RCC 7860 (cell line): ENCODE measurements around the gene TRANK1.
"Not testable (repeated sequence)": the region's sequence is repeated elsewhere in the genome, so short reads cannot be mapped to it uniquely, and the experiment has no call there.

ENCODE experiments used
- DNase-seq: peaks from one replicate; pipeline ENCODE4 v3.0.0-alpha.2; 2015; ENCODE audit warnings: low spot score
- FAIRE-seq: peaks from 2 replicates; lab custom pipeline; 2012; peaks lifted over from hg19 to GRCh38; lab: Jason Lieb, UNC

TRANK1 gene

DNA sequence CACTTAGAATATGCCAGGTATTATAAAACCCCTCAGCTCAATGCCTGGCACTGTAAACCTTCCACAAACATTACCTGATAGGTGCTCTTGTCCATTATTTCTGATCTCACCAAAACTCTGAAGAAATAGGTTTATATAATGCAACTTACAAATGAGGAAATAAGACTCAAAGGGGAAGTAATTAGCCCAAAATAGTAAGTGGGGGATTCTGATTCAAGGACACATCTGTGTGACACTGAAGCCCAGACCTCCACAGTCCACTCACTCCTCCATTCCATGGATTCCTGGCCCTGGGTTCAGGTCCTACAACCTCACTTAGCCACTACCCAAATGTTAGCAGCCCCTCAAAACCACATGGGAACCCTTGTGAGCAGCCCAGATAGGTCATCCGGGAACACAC is 49.9 kb downstream of the TRANK1 start:
- no peak for FAIRE-seq
- DNase-seq: no peak

DNA sequence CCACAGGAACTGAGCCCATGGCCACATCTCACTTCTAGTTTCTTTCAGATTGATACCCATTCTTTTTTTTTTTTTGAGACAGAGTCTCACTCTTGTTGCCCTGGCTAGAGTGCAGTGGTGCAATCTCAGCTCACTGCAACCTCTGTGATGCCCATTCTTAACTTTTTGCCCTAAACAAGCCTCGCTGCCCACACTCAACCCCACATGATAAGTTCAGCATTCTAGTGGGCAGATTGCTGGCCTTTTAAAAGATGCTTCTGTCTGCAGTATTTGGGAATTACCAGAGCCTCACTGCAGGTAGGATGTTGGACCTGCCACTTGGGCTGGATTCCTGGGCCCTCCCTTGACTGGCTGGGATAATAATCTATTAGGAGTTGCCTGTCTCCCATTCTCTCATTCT is 51.0 kb downstream of the TRANK1 start:
- no peak for FAIRE-seq
- no peak for DNase-seq

DNA sequence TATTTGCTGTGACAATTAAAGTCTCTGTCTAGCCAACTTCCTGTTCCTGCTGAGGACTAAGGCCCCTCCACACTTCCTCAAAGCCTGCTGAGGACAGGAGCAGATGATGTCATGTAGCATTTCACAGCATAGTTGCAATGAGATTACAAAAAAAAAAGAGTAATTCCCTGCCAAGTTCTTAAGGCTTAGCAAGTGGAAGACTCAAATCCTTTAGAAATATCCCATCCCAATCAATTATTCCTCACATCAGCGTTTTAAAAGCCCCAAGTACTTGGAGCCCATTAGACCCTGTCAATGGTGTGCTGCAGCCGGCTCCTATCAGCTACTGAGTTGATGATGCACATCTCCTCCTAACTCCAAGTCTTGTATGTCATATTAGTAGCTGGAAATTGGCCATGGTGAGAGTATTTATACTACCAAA is 51.7 kb downstream of the TRANK1 start:
- DNase-seq: peak; percentile 37
- no peak for FAIRE-seq

DNA sequence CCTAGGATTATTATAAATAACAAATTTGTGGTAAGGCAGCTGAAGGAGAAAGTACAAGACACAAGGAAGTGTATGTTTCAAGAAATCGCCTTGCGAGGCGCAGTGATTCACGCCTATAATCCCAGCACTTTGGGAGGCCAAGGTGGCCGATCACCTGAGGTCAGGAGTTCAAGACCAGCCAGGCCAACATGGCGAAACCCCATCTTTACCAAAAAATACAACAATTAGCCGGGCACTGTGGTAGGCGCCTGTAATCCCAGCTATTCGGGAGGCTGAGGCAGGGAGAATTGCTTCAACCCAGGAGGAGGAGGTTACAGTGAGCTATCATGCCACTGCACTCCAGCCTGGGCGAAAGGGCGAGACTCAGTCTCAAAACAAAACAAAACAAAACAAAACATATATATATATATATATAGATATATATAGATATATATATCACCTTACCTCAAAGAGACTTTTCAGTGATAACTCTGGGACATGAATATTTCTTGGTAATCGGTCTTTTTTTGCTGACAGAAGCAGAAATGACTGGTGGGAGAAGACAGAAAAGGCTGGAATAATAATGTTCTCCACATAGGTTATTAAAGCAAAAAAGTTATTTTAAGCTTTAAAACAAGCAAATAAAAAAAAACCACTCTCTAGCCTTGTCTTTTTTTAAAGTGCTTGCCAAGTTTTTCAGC is 52.3 kb downstream of the TRANK1 start:
- no peak for FAIRE-seq
- no peak for DNase-seq

DNA sequence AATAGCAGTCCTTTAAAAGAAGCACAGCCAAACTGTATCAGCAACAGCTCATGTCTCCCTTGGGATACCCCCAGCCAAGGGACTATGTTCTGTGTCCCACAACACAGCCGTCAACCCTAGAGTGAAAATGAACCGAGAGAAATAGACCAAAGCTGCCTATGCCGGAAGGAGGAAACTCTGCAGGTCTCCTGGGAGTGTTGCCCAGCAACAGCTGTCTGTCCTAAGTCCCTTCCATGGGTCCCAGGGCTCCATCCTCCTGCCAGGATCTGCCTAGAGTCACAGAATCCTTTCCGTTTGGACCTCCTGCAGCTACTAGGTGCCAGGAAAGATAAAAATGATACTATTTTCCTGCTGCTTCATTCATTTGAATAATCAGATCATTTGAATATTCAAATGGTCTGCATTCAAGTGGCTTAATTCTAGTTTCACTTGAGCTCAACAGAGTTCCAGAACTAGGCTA is 53.1 kb downstream of the TRANK1 start:
- FAIRE-seq (no peak), DNase-seq (no peak)

DNA sequence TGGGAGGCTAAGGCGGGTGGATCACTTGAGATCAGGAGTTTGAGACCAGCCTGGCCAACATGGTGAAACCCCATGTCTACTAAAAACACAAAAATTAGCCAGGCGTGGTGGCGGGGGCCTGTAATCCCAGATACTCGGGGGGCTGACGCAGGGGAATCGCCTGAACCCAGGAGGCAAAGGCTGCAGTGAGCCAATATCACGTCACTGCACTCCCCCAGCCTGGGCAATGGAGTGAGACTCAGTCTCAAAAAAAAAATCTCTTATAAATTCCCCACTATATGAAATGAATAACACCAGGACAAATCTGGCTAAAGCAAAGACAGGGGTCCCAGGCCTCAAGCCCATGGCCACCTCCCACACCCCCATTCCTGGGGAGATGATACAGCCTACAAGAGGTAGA is 53.8 kb downstream of the TRANK1 start:
- FAIRE-seq, DNase-seq: not testable (repeated sequence)

DNA sequence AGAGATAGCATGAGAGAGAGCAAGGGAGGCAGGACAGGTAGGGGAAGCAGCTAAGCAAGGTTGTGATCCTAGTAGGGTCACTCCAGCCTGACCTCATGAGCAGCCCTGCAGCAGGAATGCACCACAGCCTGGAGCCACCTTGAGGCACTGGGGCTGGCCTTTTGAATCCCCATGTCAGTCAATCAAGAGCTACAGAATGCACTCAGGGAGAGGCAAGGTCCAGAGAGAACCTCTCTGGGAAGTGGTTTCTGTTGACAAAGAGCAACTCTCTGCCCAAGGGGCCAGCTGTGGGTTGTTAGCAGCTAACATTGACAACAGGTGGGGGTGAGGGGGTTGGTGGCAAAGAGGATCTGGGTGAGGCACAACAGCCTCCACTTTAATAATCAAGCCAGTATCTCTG is 54.6 kb downstream of the TRANK1 start:
- no peak for DNase-seq

DNA sequence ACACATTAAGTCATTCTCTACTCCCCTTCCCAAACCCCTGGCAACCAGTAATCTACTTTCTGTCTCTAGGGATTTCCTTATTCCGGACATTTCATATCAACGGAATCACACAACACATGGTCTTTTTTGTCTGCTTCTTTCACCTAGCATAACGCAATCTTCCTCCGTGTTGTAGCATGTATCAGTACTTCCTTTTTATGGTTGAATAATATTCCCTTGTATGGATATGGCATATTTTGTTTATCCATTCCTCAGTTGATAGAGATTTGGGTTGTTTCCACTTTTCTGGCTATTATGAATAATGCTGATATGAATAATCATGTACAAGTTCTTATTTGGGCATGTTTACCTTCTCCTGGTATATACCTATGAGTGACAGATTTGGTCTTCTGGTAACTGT is 63.1 kb downstream of the TRANK1 start:
- DNase-seq (no peak), FAIRE-seq (no peak)

More for the DNA sequence above, 54.6 kb downstream of the TRANK1 start:
- no peak for FAIRE-seq

DNA sequence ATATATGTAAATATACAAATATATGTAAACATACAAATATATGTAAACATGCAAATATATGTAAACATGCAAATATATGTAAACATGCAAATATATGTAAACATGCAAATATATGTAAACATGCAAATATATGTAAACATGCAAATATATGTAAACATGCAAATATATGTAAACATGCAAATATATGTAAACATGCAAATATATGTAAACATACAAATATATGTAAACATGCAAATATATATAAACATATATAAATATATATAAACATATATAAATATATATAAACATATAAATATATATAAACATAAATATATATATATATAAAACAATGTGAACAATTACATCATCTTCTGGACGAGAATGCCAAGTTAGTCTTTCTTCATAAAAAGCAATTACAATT is 65.0 kb downstream of the TRANK1 start:
- DNase-seq, FAIRE-seq: not testable (repeated sequence)

DNA sequence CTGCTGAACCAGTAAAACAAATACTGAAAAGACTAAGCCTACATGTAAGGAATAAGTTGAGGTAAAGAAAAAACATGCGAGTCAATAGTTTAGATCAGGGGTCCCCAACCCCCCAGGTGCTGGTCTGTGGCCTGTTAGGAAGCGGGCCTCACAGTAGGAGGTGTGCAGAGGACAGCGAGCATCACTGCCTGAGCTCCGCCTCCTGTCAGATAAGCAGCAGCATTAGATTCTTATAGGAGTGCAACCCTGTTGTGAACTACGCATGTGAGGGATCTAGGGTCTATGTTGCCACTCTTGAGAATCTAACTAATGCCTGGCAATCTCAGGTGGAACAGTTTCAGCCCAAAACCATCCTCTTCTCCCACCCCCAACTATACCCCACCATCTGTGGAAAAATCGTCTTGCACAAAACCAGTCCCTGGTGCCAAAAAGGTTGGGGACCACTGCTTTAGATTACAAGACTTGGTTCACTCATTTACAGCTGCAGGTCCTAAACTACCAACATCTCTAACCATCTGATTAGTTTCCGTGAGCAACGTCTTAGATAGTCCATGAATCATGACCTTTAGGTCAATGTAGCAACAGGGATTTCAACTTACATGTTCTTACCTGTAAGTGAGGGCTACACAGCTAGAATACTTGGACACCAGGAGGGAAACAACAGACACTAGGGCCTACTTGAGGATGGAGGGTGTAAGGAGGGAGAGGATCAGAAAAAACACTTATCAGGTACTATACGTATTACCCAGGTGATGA is 66.7 kb downstream of the TRANK1 start:
- FAIRE-seq (no peak), DNase-seq (no peak)

DNA sequence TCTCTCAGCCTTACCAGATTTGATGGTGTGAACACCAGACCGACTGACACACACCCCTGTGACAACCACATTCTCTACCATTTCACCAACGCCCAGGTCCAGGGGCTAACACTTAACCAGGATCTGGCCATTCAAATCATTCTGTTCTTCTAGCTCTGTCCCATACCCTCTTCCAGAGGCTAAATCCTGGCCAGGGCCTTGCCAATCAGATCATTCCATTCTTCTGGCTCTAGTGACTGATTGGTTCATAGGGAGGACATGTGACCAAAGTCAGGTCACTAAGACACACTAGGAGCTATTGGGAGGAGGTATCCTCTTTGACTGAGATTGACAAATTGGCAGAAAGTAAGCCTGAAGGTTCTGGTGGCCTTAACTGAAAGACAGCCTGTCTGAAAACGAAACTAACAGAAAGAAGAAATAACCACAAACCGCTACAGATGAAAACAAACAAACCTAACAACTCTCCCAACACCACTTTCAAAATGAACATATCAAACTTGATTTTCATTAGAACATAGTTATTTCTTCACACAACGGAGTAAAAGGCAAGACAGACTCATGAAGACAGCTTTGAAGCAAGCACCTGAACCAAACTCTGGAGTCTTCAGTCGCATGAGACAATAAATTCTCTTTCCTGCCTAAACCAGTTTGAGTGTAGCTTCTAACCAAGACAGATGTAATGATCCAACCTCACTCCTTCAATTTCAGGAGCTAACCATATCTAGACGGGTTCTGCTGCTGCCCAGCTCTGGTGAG is 68.5 kb downstream of the TRANK1 start:
- no peak for FAIRE-seq
- DNase-seq: no peak

DNA sequence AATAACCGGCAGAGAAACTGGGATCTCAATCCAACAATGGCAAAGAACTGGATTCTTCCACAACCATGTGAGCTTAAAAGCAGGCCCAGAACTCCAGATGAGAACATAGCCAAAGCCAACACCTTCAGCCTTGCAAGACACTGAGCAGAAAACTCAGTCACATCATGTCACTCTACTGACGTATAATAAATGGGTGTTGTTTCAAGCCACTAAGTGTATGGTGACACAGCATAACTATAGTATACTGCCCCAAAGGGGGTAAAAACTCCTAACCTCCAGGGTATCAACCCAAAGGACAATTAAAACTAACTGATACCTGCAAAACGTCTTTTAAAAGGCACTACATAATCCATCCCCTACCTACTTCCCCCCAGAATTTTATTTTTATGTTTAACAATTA is 69.5 kb downstream of the TRANK1 start:
- DNase-seq (no peak), FAIRE-seq (no peak)

DNA sequence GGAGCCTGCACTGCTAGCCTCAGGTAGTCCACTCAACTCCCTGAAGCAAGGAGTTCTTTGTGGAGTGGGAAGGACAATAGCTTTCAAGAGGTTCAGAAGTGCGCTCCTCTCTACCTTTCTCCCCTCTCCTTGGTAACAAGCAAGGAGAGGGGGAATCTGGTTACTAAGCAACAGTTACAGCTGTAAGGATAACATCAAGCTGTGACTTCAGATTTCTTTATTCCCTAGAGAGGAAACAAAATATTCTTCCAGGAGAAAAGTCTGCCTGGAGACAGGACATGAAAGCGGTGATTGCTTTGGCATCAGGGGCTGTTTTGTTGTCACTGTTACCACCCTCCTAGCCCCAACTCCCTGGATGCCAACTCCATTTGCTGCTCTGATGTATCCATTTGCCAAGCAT is 70.4 kb downstream of the TRANK1 start:
- no peak for FAIRE-seq
- DNase-seq: no peak

DNA sequence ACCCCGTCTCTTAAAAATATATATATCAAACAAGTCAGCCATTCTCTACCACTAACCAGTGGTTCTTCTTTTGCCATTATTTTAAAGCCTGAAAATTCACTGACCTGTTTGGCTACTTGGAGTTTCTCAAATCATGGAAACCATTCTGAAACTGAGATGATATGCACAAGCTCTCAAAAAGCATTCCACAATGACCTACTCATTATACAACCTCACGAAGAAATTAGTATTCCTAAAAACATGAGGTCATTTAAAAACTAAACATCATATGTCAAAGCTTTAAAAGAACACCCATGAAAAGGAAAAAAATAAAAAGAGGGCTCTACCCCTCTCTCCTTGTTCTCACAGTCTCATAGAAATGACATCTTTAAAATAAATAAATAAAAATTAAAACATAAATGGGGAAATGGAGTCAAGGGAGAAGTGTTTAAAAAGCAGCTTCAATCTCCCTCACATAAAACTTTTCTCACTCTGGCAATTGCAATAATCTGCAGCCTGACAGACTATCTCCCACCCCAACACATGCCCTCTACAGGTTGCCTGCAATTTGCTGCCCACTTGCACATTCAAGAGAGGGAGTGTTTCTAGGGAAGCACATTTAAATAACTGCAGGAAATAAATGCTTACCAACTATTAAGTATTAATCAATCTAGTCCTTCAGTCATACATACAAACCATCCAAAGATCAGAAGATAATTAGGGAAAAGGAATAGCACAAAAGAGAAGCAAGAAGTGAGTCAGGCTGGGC is 73.3 kb downstream of the TRANK1 start:
- no peak for FAIRE-seq
- no peak for DNase-seq

DNA sequence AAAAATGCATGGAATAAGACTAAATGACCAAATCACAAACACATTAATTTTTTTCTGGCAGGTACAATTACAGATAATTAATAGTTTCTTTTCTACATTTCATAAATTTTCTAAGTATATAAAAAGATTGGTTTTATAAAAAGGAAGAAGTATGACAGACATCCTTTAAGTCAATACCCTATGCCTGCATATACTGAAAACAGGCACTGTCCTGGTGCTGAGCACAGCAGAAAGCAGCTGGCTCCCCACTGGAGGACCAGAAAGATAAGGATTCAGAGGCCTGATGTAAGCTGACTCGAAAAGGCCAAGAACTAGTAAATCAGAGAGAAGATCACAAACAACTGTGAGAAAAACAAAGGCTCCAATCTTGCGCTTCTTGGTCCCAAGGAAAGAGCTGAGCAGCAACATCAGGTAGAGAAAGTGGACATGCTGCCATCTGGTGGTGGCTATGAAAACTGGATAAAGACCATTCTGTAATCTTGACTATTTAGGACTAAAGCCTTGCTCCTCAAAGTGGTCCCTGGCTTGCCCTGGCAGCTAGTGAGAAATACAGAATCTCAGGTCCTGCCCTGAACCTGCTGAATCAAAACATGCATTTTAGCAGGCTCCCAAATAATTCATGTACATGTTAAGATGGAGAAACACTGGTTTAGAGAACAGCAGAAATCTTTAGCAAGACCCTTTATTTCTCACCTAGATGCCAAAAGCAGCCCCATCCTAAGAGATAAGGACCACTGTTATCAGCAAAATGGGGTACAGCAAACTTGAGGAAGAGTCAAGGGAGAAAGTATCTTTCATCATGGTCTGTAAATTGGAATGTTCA is 76.0 kb downstream of the TRANK1 start:
- FAIRE-seq (peak; percentile 21), DNase-seq (peak; percentile 35)

DNA sequence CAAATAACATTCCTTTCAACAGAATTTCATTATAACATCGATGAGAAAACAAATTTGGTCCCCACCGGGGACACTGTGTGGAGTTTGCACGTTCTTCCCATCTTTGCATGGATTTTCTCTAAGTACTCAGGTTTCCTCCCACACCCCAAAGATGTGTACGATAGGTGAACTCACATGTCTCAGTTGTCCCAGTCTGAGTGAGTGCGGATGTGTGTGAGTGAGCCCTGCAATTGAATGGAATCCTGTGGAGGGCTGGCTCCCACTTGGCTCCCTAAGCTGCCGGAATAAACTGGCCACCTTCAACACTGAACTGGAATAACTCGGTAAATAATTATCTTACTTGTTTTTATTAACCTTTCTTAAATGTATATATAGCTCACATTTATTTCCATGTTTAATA is 77.0 kb downstream of the TRANK1 start:
- FAIRE-seq (no peak), DNase-seq (no peak)

DNA sequence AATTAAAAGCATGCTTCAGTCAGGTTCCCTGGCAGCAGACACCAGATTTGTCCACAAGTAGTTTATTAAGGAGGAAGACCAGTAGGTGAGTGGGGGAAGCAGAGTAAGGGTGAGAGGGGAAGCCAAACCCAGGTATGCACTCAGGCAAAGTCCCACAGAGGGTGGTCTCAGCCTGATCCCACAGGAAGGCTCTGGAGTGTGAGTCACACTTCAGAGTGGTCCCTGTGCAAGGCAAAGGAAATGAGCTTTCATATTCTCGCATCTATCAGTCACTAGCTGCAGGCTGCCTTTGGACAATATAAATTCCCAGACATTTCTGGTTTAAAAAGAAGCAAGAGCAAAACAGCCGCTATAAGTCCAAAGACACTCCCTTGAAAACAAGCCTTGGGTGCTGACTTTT is 78.5 kb downstream of the TRANK1 start:
- FAIRE-seq (no peak), DNase-seq (no peak)

DNA sequence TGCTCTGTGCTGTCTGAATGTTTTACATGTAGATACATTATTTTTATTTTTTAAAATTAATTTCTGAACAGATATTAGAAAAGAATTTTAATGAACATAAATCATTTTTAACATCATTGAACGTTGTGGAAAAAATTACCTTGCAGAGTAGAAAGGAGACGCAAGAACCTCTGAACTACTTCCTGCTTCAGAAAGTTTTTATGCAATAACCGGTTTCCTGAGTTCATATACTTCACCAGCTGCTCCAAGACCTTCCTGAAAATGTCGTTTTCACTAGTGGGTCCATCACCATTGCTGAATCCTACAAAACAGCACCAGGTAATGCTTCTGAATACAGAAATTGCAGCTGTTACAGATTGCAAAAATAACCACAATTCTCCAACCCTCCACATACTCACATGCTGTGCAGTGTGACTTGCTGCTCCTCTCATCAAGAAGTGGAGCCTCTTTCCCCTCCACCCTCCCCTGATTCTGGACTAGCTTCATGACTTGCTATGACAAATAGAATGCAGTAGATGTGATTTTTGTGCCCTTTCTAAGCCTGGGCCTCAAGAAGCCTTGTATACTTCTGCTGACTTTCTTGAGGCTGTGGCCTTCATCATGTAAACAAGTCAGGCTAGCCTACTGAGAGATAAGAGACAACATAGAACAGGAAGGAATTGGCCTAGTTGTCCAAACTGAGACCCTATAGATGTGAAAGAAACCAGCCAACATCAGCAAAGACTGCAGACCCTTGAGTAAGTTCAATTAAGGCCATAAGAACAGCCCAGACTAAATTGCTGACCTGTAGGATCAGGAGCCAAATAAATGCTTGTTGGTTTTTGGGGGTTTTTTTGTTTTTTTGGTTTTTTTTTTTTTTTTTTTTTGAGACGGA is 80.4 kb downstream of the TRANK1 start:
- FAIRE-seq (no peak), DNase-seq (no peak)

DNA sequence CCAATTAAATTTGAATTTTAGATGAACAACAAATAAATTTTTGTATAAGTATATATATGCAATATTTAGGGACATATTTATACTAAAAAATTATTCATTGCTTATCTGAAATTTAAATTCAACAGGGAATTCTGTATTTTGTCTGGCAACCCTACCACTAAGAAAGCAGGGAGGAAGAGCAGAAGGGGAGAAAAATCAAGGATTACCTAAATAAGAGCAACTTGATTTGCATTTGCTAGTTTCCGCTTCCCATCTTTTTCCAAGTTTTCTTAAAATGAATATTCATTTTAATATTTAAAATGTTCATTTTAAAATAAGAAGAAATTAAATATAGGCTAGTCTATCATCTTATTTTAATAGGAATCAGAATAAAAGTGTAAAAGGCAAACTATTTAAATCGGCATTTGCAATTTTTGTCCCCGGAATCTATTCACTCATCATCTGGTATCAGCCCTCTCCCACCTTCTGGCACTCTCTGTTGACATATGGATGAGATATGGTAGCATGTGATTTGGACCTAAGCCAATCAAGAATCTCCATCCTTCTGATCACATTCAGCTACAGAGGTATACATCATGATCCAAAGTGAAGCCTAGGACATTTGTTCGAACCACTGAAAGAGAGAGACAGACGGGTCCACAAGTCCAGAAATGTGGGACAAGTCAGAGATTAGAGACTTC is 82.6 kb downstream of the TRANK1 start:
- FAIRE-seq: no peak
- no peak for DNase-seq
